Breast epithelium (tissue), 4 donors: Measurements from ENCODE around the gene PRPF4. TPM values are rescaled to one million over a fixed set of nuclear protein-coding genes. Genes with fewer than 3 reads are reported as not detected.

Experiments
- DNase-seq, 2 donors: peaks; one replicate each; pipeline ENCODE4 v3.0.0-alpha.2; 2019; ENCODE audit warnings: low spot score in 2 of 2
- H3K27ac ChIP-seq, 2 donors: fragments of 200-600 bp; sonication (generic) in 1 of 2; one replicate each; pipeline ENCODE4 v1.5.1; 2016 to 2019; ENCODE audit warnings: mild to moderate bottlenecking in 1 of 2
- H3K27me3 ChIP-seq, 2 donors: fragments of 200-600 bp; sonication (generic) in 1 of 2; one replicate each; pipeline versions ENCODE4 v1.5.1 to v1.6.0; 2017 to 2019; ENCODE audit warnings: control low read depth in 1 of 2, mild to moderate bottlenecking in 1 of 2
- H3K36me3 ChIP-seq: fragments of 200-600 bp; one replicate; pipeline ENCODE4 v1.5.1; 2019
- H3K4me1 ChIP-seq, 2 donors: fragments of 200-600 bp; sonication (generic); one replicate each; pipeline ENCODE4 v1.5.1; 2016 to 2019; ENCODE audit warnings: control low read depth in 1 of 2
- H3K4me3 ChIP-seq, 3 donors: fragments of 200-600 bp; sonication (generic); 1 replicate in 2 of 3; 2 replicates in 1 of 3; pipeline ENCODE4 v1.5.1; 2016 to 2019; ENCODE audit warnings: mild to moderate bottlenecking in 3 of 3, moderate library complexity in 2 of 3
- H3K9me3 ChIP-seq, 2 donors: fragments of 200-600 bp; sonication (generic) in 1 of 2; one replicate each; pipeline ENCODE4 v1.5.1; 2016 to 2019; ENCODE audit warnings: control low read depth in 1 of 2
- CTCF ChIP-seq, 3 donors: fragments of 450-650 bp; IDR thresholded peaks; one replicate each; pipeline ENCODE4 v1.5.1; 2016 to 2017; ENCODE audit warnings: antibody characterized with exemption in 3 of 3, mild to moderate bottlenecking in 3 of 3, moderate library complexity in 3 of 3
- POLR2A ChIP-seq: fragments of 450-650 bp; IDR thresholded peaks from one replicate; pipeline ENCODE4 v1.6.1; 2016; ENCODE audit warnings: antibody characterized with exemption, mild to moderate bottlenecking, moderate library complexity
- POLR2AphosphoS5 ChIP-seq, 3 donors: sonication (generic); formaldehyde crosslinking; IDR thresholded peaks; one replicate each; pipeline ENCODE4 v1.6.1; 2017; ENCODE audit warnings: antibody characterized with exemption in 3 of 3
- intact Hi-C: fragments of 100-400 bp; cut with DNase I; formaldehyde crosslinking; loops from one replicate; pipeline ENCODE4 v1.15.1; 2023; ENCODE audit warnings: low total_unique reads
- total RNA-seq, 3 donors: library from RNA; depleted of rRNA; stranded (reverse); fragments of >200 nt; gene quantifications; one replicate each; pipeline ENCODE4 v1.1.0, GENCODE V29; 2016

PRPF4 gene
- total RNA-seq, 3 donors from 2014 or later = 14.2 to 23.1 (median 18.4) TPM

GRCh38 chr9:113266174-113266573 is 9.3 kb upstream of the PRPF4 start:
- Histone ChIP-seq H3K4me3 (no peak overlapping the region), H3K9me3 (no peaks in the 10 kb centered on the region), H3K4me1 (peaks cover 0 to 4% of the 10 kb centered on the region in 2 donors), H3K27me3 (no peaks in the 10 kb centered on the region), H3K36me3 (no peaks in the 10 kb centered on the region), H3K27ac (no peak overlapping the region)
- TF ChIP-seq CTCF (IDR thresholded peaks at IDR 0.05) (no peak), POLR2A (no peak), POLR2AphosphoS5 (IDR thresholded peaks at IDR 0.05) (no peak)
- intact Hi-C loops = no loop called here
- DNase-seq = no peak

GRCh38 chr9:113267911-113268566 is 7.4 kb upstream of the PRPF4 start:
- no peaks in the 10 kb centered on the region for H3K4me1 ChIP-seq
- TF ChIP-seq POLR2AphosphoS5 (IDR thresholded peaks at IDR 0.05) (no peak), CTCF (IDR thresholded peaks at IDR 0.05) (no peak), POLR2A (no peak)
- no peaks in the 10 kb centered on the region for H3K36me3 ChIP-seq
- H3K27me3 ChIP-seq = no peaks in the 10 kb centered on the region
- intact Hi-C loops = no loop called here
- DNase-seq = no peak
- no peaks in the 10 kb centered on the region for H3K9me3 ChIP-seq
- no peak overlapping the region for H3K27ac ChIP-seq
- H3K4me3 ChIP-seq = no peak overlapping the region

DNA sequence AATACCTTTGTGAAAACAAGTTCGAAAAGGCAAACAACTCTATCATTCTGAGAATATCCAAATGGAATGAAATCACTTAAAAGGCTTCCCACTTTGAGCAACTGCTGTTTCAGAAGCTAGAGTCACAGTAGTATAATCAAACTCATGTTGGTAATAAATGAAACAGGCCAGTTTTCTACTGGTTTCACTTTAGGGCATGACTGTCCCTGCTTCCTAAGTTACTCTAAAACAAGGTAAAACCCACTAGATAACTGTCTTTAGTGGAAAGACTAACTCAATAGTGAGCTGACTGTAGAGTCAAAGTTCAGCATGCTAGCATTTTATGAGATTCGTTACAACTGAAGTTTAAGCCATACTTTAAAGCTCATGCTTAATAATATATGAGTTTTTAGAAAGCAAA is 6.1 kb upstream of the PRPF4 start:
- Histone ChIP-seq H3K36me3 (no peaks in the 10 kb centered on the region), H3K27me3 (no peaks in the 10 kb centered on the region), H3K4me1 (no peaks in the 10 kb centered on the region), H3K9me3 (no peaks in the 10 kb centered on the region), H3K27ac (no peak overlapping the region), H3K4me3 (no peak overlapping the region)
- DNase-seq = no peak
- intact Hi-C loops = no loop called here
- TF ChIP-seq CTCF (IDR thresholded peaks at IDR 0.05) (no peak), POLR2AphosphoS5 (IDR thresholded peaks at IDR 0.05) (no peak), POLR2A (no peak)

GRCh38 chr9:113269871-113270270 is 5.6 kb upstream of the PRPF4 start:
- H3K9me3 ChIP-seq = no peaks in the 10 kb centered on the region
- H3K27me3 ChIP-seq = no peaks in the 10 kb centered on the region
- no peak overlapping the region for H3K4me3 ChIP-seq
- no peak for DNase-seq
- no peaks in the 10 kb centered on the region for H3K36me3 ChIP-seq
- H3K4me1 ChIP-seq = no peaks in the 10 kb centered on the region
- intact Hi-C loops = no loop called here
- no peak overlapping the region for H3K27ac ChIP-seq
- TF ChIP-seq POLR2AphosphoS5 (IDR thresholded peaks at IDR 0.05) (no peak), CTCF (IDR thresholded peaks at IDR 0.05) (no peak), POLR2A (no peak)

GRCh38 chr9:113274474-113275156 is 843 bp upstream of the PRPF4 start:
- no peak for TF ChIP-seq POLR2A
- TF ChIP-seq CTCF (IDR thresholded peaks at IDR 0.05) = peak; percentile 57 to 79 (median 73)
- peak overlapping the region; percentile 96 for H3K27ac ChIP-seq
- no peaks in the 10 kb centered on the region for H3K36me3 ChIP-seq
- H3K4me3 ChIP-seq = peak overlapping the region; percentile 78 to 91 (median 78)
- no peaks in the 10 kb centered on the region for H3K4me1 ChIP-seq
- H3K9me3 ChIP-seq = no peaks in the 10 kb centered on the region
- intact Hi-C loops = no loop called here
- no peaks in the 10 kb centered on the region for H3K27me3 ChIP-seq
- peak in 1 of 2 donors; percentile 55 for DNase-seq
